K562 (cell line): ENCODE data around the gene CCDC27. TPM values are rescaled to one million over a fixed set of nuclear protein-coding genes. Genes with fewer than 3 reads are reported as not detected.

Source experiments
- E2F6 ChIP-seq, 2 experiments: IDR thresholded peaks; 2 replicates each; pipeline ENCODE4 v1.6.1; 2011; ENCODE audit warnings: borderline replicate concordance in 1 of 2, control low read depth in 1 of 2, low read depth in 1 of 2, low read length in 1 of 2, mild to moderate bottlenecking in 1 of 2, mixed read lengths in 1 of 2, moderate library complexity in 1 of 2; ENCODE audit not compliant: insufficient read depth in 1 of 2, insufficient read length in 1 of 2, poor library complexity in 1 of 2, severe bottlenecking in 1 of 2; ENCODE audit errors: extremely low read depth in 1 of 2
- EGR1 ChIP-seq: fragments of 450-650 bp; conservative IDR thresholded peaks from 2 replicates; pipeline ENCODE4 v1.6.1; 2017; ENCODE audit warnings: mild to moderate bottlenecking
- GABPA ChIP-seq: fragments of 200-800 bp; sonication (Bioruptor generic); conservative IDR thresholded peaks from 2 replicates; pipeline ENCODE4 v1.6.1; 2016; ENCODE audit warnings: low read depth, missing genetic modification characterization, missing compliant biosample characterization
- HEY1 ChIP-seq: fragments of 250-450 bp; sonication (Bioruptor Pico); IDR thresholded peaks from 2 replicates; pipeline ENCODE4 v1.5.0; 2020; ENCODE audit warnings: mild to moderate bottlenecking, moderate library complexity, borderline replicate concordance
- KLF13 ChIP-seq: fragments of 450-650 bp; IDR thresholded peaks from 2 replicates; pipeline ENCODE4 v1.6.1; 2016; ENCODE audit warnings: missing genetic modification characterization, low read depth, mild to moderate bottlenecking, missing compliant biosample characterization, moderate library complexity, borderline replicate concordance
- MAZ ChIP-seq, 2 experiments: fragments of 450-650 bp in 1 of 2; sonication (generic) in 1 of 2; formaldehyde crosslinking; IDR thresholded peaks in 1 of 2; conservative IDR thresholded peaks in 1 of 2; 2 replicates each; pipeline versions ENCODE4 v1.4.0 to v1.5.0; 2020; ENCODE audit warnings: mild to moderate bottlenecking in 1 of 2, missing genetic modification reagents in 1 of 2
- RB1 ChIP-seq: fragments of 450-650 bp; IDR thresholded peaks from 2 replicates; pipeline ENCODE4 v1.6.1; 2017; ENCODE audit warnings: low read depth, mild to moderate bottlenecking
- SRSF7 ChIP-seq: fragments of 200-400 bp; formaldehyde crosslinking; optimal IDR thresholded peaks from 2 replicates; pipeline ENCODE3; 2017; ENCODE audit warnings: mild to moderate bottlenecking, low read depth, low read length
- ZBTB40 ChIP-seq, 2 experiments: fragments of 450-650 bp in 1 of 2; sonication (generic) in 1 of 2; formaldehyde crosslinking in 1 of 2; IDR thresholded peaks; 2 replicates each; pipeline versions ENCODE4 v1.7.1 to v1.9.0; 2016 to 2022; ENCODE audit warnings: inconsistent platforms in 1 of 2, mild to moderate bottlenecking in 1 of 2, missing genetic modification reagents in 1 of 2
- ZNF143 ChIP-seq: sonication (generic); formaldehyde crosslinking; IDR thresholded peaks from 2 replicates; pipeline ENCODE4 v1.9.0; 2022; ENCODE audit warnings: mild to moderate bottlenecking, missing genetic modification reagents
- ZNF639 ChIP-seq, 2 experiments: fragments of 200-800 bp in 1 of 2; sonication (Bioruptor generic) in 1 of 2; sonication (generic) in 1 of 2; formaldehyde crosslinking in 1 of 2; IDR thresholded peaks in 1 of 2; conservative IDR thresholded peaks in 1 of 2; 2 replicates each; pipeline versions ENCODE4 v1.5.0 to v1.6.1; 2016 to 2020; ENCODE audit warnings: missing compliant biosample characterization in 1 of 2, missing genetic modification characterization in 1 of 2, missing genetic modification reagents in 1 of 2
- ZNF785 ChIP-seq: fragments of 250-450 bp; sonication (Bioruptor Pico); IDR thresholded peaks from 2 replicates; pipeline ENCODE4 v1.4.0; 2020; ENCODE audit warnings: mild to moderate bottlenecking
- ZSCAN32 ChIP-seq: fragments of 450-650 bp; formaldehyde crosslinking; IDR thresholded peaks from 2 replicates; pipeline ENCODE4 v1.4.0; 2020; ENCODE audit warnings: mild to moderate bottlenecking, moderate library complexity
- polyA plus RNA-seq, 8 experiments: library from polyadenylated mRNA; depleted of rRNA in 4 of 8; stranded (reverse) in 5 of 8; unstranded in 3 of 8; fragments of >200 nt; fragmentation: Nextera tagmentation in 2 of 8; fragmentation: Illumina TruSeq in 1 of 8; extraction: Ambion mirVana in 2 of 8; extraction: Trizol in 1 of 8; gene quantifications; 2 replicates each; pipeline versions ENCODE4 v1.2.1 to v1.2.3, GENCODE V29; 2011 to 2014; ENCODE audit warnings: inconsistent platforms in 1 of 8, missing spikeins in 1 of 8
- total RNA-seq, 7 experiments: library from RNA; depleted of rRNA in 6 of 7; stranded (reverse); fragments of >200 nt in 6 of 7; fragmentation: Illumina TruSeq in 2 of 7; extraction: Trizol in 2 of 7; gene quantifications; 2 replicates each; pipeline versions ENCODE4 v1.2.1 to v1.2.3, GENCODE V29; 2011 to 2021; ENCODE audit warnings: low replicate concordance in 1 of 7

The CCDC27 gene
- total and polyA plus RNA-seq, 9 of the 15 experiments (the other 6 are each of a cell fraction or from before 2014, with no cell fraction given) = 0.01 to 0.04 TPM; not detected in 7

GRCh38 chr1:3772715-3773571, 20.7 kb downstream of the CCDC27 start, which contains the start of gene SMIM1 (continued):
- TF ChIP-seq ZNF143 (CRISPR knock-in tag) (0 out of 2 replicates have a peak, but pooled peaks have one; percentile 38), ZNF639 (CRISPR knock-in tag; conservative IDR thresholded peaks at IDR 0.05 in 1 of 2, IDR thresholded peaks at IDR 0.05 in 1 of 2) (no peak), RB1 (peak; percentile 54; the same call in 1 of the 2 replicates), ZBTB40 (IDR thresholded peaks at IDR 0.05) (0 out of 2 replicates have a peak, but pooled peaks have one; percentile 30), ZBTB40 (CRISPR knock-in tag; IDR thresholded peaks at IDR 0.05) (no peak), MAZ (CRISPR knock-in tag; conservative IDR thresholded peaks at IDR 0.05 in 1 of 2, IDR thresholded peaks at IDR 0.05 in 1 of 2) (peak; percentile 52 to 61; a peak in 3 of 4 replicates), E2F6 (IDR thresholded peaks at IDR 0.05; ENCODE audit: borderline replicate concordance in 1 of 2, extremely low read depth in 1 of 2, insufficient read depth in 1 of 2, insufficient read length in 1 of 2, low read depth in 1 of 2, low read length in 1 of 2, poor library complexity in 1 of 2, severe bottlenecking in 1 of 2) (peak in 1 of 2 experiments; percentile 10), HEY1 (CRISPR knock-in tag) (no peak), ZNF785 (no peak), SRSF7 (no peak), EGR1 (peak; percentile 46), ZSCAN32 (no peak), GABPA (tag) (0 out of 2 replicates have a peak, but pooled peaks have one; percentile 17), KLF13 (tag) (0 out of 2 replicates have a peak, but pooled peaks have one; percentile 33)
